ENCODE measurements around the gene FRMD4B. TPM values are rescaled to one million over a fixed set of nuclear protein-coding genes. Genes with fewer than 3 reads are reported as not detected.

The FRMD4B gene
- total and polyA plus RNA-seq, 4 donors = 16.6 to 96.4 (median 39.0) TPM

DNA sequence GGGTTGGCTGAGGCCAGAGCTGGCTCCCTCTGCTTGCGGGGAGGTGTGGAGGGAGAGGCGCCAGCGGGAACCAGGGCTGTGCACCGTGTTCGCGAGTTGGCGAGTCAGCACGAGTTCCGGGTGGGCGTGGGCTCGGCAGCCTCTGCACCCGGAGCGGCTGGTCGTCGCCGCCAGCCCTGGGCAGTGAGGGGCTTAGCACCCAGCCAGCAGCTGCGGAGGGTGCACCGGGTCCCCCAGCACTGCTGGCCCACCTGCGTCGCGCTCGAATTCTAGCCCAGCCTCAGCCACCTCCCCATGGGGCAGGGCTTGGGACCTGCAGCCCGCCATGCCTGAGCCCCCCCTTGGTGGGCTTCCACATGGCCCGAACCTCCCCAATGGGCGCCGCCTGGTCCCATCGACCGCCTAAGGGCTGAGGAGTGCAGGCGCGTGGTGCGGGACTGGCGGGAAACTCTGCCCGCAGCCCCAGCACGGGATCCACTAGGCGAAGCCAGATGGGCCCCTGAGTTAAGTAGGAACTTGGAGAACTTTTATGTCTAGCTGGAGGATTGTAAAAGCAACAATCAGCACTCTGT is 125.6 kb downstream of the FRMD4B start:
- ATAC-seq (ENCODE audit: insufficient read depth, low FRiP score) (no peak), DNase-seq (no peak)
- TF ChIP-seq CTCF (IDR thresholded peaks at IDR 0.05; ENCODE audit: control extremely low read depth, extremely low read depth) = no peak
- Histone ChIP-seq H3K9me3 (ENCODE audit: control insufficient read depth in 4 of 4, insufficient read depth in 3 of 4, low read length in 3 of 4) (peaks cover 0 to 4% (median 0%) of the 10 kb centered on the region in 4 donors), H3K4me1 (ENCODE audit: control insufficient read depth in 5 of 5, insufficient read depth in 5 of 5, low read length in 5 of 5) (peaks cover 0 to 2% (median 0%) of the 10 kb centered on the region in 5 donors), H3K36me3 (ENCODE audit: control insufficient read depth in 4 of 4, insufficient read depth in 4 of 4, low read length in 4 of 4) (peaks cover 0 to 6% (median 3%) of the 10 kb centered on the region in 4 donors), H3K27ac (ENCODE audit: low read depth in 1 of 2, low read length in 1 of 2) (no peak overlapping the region), H3K27me3 (ENCODE audit: control insufficient read depth in 3 of 3, insufficient read depth in 3 of 3, low read length in 2 of 3) (no peaks in the 10 kb centered on the region), H3K9ac (ENCODE audit: insufficient read depth in 1 of 2, low read length in 2 of 2) (no peak overlapping the region), H3K4me3 (no peak overlapping the region)
- 95 to 96% methylated on average over 35 of the region's 35 CpGs for WGBS, 2 donors

DNA sequence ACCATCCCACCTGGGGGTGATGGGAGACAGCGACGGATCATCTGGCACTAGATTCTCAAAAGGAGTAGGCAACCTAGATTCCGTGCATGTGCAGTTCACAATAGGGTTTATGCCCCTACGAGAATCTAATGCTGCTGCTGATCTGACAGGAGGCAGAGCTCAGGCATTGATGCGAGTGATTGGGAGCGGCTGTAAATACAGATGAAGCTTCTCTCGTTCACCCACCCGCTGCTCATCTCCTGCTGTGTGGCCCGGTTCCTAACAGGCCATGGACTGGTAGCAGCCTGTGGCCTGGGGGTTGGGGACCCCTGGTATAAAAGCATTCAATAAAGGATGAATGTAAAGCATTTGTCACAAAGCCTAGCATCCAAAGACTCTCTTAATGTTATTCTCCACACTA is 126.8 kb downstream of the FRMD4B start:
- 97% methylated on average over 9 of the region's 9 CpGs for WGBS, 2 donors

GRCh38 chr3:69255928-69256327 is 130.0 kb downstream of the FRMD4B start:
- no peak for TF ChIP-seq CTCF (IDR thresholded peaks at IDR 0.05; ENCODE audit: control extremely low read depth, extremely low read depth)
- Histone ChIP-seq H3K27me3 (ENCODE audit: control insufficient read depth in 3 of 3, insufficient read depth in 3 of 3, low read length in 2 of 3) (no peaks in the 10 kb centered on the region), H3K9me3 (ENCODE audit: control insufficient read depth in 4 of 4, insufficient read depth in 3 of 4, low read length in 3 of 4) (peaks cover 0 to 4% (median 0%) of the 10 kb centered on the region in 4 donors), H3K4me1 (ENCODE audit: control insufficient read depth in 5 of 5, insufficient read depth in 5 of 5, low read length in 5 of 5) (peaks cover 0 to 3% (median 1%) of the 10 kb centered on the region in 5 donors), H3K4me3 (no peak overlapping the region), H3K9ac (ENCODE audit: insufficient read depth in 1 of 2, low read length in 2 of 2) (no peak overlapping the region), H3K27ac (ENCODE audit: low read depth in 1 of 2, low read length in 1 of 2) (no peak overlapping the region), H3K36me3 (ENCODE audit: control insufficient read depth in 4 of 4, insufficient read depth in 4 of 4, low read length in 4 of 4) (peaks cover 0 to 6% (median 1%) of the 10 kb centered on the region in 4 donors)
- DNase-seq (no peak), ATAC-seq (ENCODE audit: insufficient read depth, low FRiP score) (no peak)
- WGBS, 2 donors = 64 to 67% methylated on average over 3 of the region's 3 CpGs

More for the DNA sequence above, 126.8 kb downstream of the FRMD4B start:
- H3K36me3 ChIP-seq (ENCODE audit: control insufficient read depth in 4 of 4, insufficient read depth in 4 of 4, low read length in 4 of 4) = peaks cover 0 to 6% (median 3%) of the 10 kb centered on the region in 4 donors
- H3K27me3 ChIP-seq (ENCODE audit: control insufficient read depth in 3 of 3, insufficient read depth in 3 of 3, low read length in 2 of 3) = no peaks in the 10 kb centered on the region
- TF ChIP-seq CTCF (IDR thresholded peaks at IDR 0.05; ENCODE audit: control extremely low read depth, extremely low read depth) = no peak
- no peak overlapping the region for H3K27ac ChIP-seq (ENCODE audit: low read depth in 1 of 2, low read length in 1 of 2)
- ATAC-seq (ENCODE audit: insufficient read depth, low FRiP score) (no peak), DNase-seq (no peak)
- peaks cover 0 to 4% (median 0%) of the 10 kb centered on the region in 4 donors for H3K9me3 ChIP-seq (ENCODE audit: control insufficient read depth in 4 of 4, insufficient read depth in 3 of 4, low read length in 3 of 4)
- peaks cover 0 to 2% (median 0%) of the 10 kb centered on the region in 5 donors for H3K4me1 ChIP-seq (ENCODE audit: control insufficient read depth in 5 of 5, insufficient read depth in 5 of 5, low read length in 5 of 5)
- no peak overlapping the region for H3K4me3 ChIP-seq
- no peak overlapping the region for H3K9ac ChIP-seq (ENCODE audit: insufficient read depth in 1 of 2, low read length in 2 of 2)
